ENCODE measurements around the gene RADIL.
A peak's percentile ranks its signal among the peaks of the same experiment; 100 is the strongest.

Gene RADIL

DNA sequence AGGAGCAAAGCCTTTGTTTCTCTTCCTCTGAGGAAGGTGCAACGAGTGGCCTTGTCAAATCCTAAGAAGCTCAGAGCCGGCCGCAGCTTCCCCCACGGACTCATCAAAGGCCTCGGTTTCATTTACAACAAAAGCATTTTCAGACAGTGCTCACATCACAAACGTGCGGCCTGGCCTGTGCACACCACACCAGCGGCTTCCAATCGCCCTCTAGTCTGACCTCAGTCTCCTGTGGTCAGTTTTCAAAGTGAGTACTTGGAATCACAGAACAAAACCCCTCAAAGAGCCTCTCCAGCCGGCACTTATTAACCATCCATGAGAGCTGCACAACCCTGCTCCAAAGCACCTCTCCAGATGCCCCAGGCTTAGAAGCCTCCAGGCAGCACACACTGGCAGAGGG is 3.3 kb downstream of the RADIL start:
- no peak for DNase-seq

- DNase-seq = no peak
These were observed 4.0 kb downstream of the RADIL start for GRCh38 chr7:4879396-4880081.

DNA sequence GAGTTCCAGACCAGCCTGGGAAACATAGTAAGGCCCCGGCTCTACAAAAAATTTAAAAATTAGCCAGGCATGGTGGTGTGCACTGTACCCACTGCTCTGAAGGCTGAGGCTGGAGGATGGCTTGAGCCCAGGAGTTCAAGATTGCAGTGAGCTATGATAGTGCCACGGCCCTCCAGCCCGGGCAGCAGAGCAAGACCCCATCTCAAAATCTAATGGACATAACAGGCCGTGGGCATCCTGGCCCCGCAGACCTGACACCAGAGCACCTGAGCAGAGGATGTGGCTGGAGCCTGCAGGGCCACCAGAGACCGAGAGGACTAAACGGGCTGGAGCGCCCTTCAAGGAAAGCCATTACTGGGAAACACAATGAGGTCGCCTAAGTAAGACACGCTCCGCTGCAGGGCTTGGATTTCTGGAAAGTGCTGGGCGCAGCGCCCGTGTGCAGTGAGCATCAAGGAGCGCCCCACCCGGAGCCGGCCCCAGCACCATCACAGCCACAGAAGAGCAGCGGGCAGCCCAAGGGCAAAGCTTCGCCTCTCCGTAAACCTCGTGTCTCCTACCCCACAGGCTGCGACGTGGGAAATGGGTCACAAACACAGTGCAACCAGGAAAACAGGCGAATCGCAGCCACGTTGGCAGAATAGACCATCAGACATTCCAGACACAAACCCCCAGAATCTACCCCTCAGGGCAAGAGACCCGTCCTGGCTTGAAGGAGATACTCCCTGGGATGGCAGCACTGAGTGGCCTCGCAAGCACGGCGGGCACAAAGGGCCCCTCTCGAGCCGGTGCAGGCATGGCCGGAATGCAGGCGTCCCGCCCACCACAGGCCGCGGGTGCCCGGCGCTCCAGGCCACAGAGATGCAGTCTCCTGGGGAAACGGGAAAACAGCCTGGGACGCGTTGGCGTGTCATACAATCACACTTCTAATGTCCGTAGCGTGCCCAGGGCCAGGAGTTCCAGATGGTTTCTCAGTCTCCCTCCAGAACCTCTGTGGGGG is 4.9 kb downstream of the RADIL start:
- no peak for DNase-seq

DNA sequence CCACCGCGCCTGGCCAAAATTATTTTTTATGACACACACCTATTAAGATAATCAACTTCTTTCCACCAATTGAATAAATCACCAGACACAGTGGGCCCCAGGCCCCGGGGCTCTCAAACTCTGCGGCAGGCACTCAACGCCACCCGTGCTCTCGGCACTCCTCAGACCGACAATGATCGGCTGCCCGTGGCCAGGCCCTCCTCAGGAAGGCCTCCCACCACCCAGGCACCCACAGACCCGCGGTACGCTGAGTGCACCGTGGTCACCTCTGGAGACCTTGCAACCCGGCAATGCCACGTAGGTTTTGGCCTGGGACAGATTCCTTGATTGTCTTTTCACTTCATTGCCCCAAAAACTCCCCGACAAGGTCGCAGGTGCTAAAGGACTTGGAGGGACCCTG is 6.9 kb downstream of the RADIL start:
- no peak for DNase-seq

- DNase-seq = no peak
These were observed 8.1 kb downstream of the RADIL start for GRCh38 chr7:4875391-4875790.

DNA sequence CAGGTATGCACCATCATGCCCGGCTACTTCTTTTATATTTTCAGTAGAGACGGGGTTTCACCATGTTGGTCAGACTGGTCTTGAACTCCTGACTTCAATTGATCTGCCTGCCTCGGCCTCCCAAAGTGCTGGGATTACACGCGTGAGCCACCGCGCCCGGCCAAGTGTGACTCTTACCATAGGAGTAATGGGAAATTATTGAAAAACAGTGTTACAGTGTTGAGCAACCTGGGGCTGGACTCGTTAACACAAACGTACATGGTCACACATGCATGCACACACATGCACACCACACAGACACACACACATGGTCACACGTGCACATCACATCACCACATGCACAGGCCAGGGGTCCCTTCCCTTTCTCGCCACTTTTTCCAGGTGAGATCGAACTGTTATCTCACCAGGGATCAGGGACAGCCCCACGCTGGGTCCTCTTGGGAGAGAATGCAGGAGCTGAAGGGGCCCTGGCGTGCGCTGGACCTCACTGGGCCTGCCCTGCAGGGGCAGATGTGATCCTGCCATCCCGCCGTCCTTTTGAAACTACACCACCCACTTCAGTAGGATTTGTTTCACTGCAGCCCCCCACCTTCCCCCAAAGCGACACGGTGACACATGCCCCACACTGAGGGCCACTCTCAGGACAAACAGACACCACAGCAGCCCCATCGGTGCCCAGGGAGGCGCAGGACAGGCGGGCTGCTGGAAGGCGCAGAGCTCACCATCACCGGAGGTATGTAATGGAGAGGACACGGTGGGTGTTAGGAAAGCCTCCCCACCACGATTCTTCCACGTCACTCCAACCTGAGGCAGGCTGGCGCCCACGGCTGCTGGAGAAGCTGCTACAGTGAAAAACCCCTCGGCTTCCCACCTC is 10.2 kb downstream of the RADIL start:
- DNase-seq = no peak

DNA sequence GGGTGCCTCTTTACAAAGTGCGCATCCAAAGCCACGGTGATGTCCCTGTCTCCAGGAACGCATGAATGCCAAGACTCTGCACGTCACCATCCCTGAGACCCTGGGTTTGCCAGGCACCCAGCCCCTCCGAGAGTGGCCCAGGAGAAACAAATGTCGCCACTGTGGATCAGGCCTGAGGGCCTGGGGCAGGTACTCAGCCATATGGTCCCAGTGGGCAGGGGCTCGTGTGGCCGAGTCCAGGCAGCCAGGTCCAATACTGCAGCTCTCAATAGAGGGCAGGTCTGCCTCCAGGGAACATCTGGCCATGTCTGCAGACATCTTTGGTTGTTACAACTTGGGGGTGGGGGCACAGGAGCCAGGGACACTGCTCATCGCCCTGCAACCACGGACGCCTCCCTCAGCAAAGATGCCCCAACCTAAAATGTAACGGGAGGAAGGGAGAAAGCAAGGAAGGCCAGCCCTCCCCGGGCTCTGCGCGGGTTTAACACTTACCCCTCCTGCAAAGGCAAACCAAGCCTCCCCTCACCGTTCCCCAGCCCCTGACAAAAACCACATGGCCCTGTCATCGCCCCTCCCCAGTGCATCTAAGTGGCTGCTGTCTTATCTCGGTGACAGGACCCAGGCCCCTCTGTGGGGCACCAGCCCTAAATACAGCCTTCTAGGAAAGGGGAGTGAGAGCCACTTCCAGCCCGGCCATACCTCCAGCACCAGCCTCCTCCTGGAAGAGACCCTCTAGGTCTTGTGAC is 11.4 kb downstream of the RADIL start:
- no peak for DNase-seq

- no peak for DNase-seq
These were observed 12.3 kb downstream of the RADIL start for GRCh38 chr7:4871056-4871680.

DNA sequence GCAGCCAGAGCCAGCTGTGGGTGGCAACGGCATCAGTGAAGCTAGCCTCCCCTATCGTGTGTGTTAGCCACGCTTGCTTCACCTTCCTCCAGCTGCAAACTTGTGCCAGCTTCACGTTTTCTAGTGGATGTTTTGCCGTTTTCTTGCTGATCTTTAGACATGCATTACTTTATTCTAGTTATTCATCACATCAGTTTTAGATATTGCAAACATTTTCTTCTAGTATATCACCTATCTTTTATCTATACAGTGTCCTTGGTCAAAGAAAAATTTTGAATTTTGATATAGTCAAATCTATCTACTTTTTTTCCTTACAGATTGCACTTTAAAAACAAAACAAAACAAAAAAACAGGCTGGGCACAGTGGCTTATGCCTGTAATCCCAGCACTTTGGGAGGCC is 15.0 kb downstream of the RADIL start:
- DNase-seq = no peak

DNA sequence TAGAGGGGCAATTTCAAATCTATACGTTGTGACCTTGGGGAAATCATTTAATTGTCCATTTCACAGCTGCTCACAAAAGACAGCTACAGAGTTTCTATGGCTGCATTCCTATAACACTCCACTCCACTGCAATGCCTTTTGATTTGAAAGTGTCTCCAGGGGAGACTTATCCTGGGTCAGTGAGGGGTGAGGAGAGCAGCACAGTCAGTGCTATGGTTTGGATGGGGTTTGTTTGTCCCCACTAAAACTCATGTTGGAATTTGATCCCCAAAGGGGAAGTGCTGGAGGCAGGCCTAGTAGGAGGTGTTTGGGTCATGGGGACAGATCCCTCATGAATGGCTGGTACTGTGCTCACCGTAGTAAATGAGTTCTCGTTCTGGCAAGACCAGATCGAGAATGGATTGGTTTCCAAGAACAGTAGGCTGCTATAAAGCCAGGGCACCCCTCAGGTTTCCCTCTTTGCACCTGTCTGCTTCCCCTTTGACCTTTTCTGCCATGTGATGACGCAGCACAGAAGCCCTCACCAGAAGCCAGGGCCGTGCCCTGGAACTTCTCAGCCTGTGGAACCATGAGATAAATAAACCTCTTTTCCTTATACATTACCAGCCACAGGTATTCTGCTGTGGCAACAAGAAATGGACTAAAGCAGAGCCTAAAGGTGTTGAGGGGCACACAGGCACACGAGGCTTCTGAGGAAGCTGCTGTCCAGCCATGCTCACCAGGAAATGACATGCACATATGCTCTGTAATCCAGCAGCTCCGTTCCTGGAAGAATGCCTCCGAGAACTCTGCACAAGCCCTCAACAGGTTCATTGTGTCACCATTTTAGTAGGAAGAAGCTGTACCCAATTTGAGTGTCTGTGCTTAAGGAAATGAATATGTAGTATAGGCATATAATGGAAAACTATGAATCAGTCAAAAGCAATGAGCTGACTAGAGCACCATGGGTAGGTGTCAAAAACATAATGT is 16.7 kb downstream of the RADIL start:
- DNase-seq = no peak

GRCh38 chr7:4862156-4862555 is 21.4 kb downstream of the RADIL start:
- no peak for DNase-seq

- DNase-seq = peak; percentile 29
These were observed 21.8 kb downstream of the RADIL start, which contains the start of gene PAPOLB for GRCh38 chr7:4861673-4862072. TSS of gene PAPOLB (minus strand) at chr7:4862030. CDS start at chr7:4861810, 220 bp downstream.

DNA sequence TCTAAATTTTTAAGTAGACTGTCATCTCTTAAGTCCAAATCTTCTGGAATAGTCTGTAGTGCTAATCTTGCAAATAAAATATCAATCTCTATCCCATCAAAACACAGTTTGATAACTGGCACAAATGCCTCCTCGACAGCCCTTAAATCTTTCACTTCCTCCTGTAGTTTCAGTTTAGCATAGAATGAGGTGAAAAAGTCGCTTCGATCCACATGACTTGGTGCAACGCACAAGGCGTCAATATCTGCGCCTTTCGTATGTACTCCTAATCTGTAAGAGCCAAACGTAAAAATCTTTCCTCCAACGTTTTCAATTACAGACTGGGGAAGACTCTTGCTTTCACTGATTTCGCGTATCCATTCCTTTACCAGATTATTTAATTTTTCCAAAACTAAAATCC is 22.3 kb downstream of the RADIL start:
- no peak for DNase-seq

GRCh38 chr7:4857189-4857588 is 26.3 kb downstream of the RADIL start:
- DNase-seq = no peak

GRCh38 chr7:4856336-4857057 is 27.0 kb downstream of the RADIL start:
- DNase-seq = no peak

DNA sequence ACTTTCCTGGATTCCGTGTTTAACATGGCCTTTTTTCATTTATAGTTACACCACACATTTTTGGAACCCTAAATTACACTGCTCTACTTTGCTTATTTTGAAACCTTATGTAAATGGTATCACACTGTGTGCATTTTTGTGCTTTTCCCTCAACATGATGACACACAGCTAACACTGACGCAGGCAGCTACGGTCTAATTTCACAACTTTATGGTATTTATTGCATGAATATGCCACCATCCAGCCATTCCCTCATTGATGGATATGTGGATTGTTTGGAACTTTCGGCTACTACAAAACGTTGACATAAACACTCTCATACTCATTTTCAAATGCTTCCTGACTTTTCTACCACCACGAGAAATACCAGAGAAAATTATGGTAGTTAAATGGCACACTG is 28.6 kb downstream of the RADIL start:
- DNase-seq = no peak

DNA sequence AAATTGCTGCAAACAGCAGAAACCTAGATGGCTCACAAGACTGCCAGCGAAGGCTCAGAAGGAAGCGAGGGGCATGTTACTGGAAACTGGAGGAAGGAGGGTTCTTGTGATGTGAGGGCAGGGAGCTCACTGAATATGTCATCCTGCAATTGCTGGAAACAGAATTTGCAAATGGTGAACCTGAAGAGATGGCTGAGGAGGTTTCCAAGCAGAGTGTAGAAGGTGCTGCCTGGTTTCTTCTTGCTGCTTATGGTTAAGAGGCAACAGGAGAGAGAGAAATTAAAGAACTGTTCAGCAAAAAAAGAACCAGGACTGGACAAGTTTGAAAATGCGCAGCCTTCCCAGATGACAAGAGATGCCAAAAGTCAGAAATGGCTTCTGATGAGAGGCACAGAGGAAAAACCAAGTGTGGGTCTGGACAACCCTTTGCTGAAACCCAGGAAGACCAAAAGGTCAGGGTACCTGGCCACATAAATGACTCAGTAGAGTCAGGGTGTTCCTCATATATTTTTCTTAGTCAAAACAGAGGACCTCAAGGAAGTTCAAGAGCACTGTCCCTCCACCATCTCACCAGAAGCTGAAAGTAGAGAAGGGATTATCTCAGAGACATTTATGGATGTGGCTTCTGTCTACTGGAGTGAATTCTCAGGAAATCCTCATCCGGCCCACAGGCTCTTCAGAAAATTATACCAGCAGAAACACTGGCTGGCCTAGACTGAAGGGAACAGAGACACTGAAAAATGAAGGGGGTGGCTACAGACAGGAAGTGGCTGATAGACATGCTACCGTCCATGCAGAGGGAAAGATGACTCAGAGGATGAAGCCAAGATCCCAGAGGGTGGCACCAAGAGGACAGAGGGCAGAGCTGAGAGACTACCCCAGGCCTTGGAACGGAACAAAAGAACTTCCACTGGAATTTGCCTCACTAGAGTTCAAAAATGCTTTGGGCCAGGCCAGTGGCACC is 31.8 kb downstream of the RADIL start:
- DNase-seq = no peak

- no peak for DNase-seq
These were observed 33.2 kb downstream of the RADIL start for GRCh38 chr7:4850262-4850795.

All from activated CD4-positive, alpha-beta T cell treated with anti-CD3 and anti-CD28 coated beads for 48 hours (primary cell).